GM18519 (cell line): ENCODE measurements around the gene CHST9.

Experiments
- ATAC-seq: cut with Tn5 transposase; IDR thresholded peaks from one replicate; pipeline ENCODE4 v1.9.1; 2021; ENCODE audit warnings: mild to moderate bottlenecking, moderate library complexity; ENCODE audit not compliant: unreplicated experiment, low FRiP score

The CHST9 gene

GRCh38 chr18:26888259-26888658 lies 296.8 kb downstream of the CHST9 start:
- no peak for ATAC-seq

- ATAC-seq, result no peak
Observed at GRCh38 chr18:26875040-26875654, 310.0 kb downstream of the CHST9 start.

- ATAC-seq, result no peak
Observed at GRCh38 chr18:26874283-26874682, 310.8 kb downstream of the CHST9 start.

- ATAC-seq, result no peak
Observed at GRCh38 chr18:26869640-26870039, 315.5 kb downstream of the CHST9 start.

- ATAC-seq, result no peak
Observed at GRCh38 chr18:26868968-26869586, 316.0 kb downstream of the CHST9 start.

GRCh38 chr18:26867471-26867870 lies 317.6 kb downstream of the CHST9 start:
- no peak for ATAC-seq

- no peak for ATAC-seq
Observed at GRCh38 chr18:26865557-26865956, 319.6 kb downstream of the CHST9 start, which contains the start of gene AQP4. Gene AQP4, minus strand, starts transcription at chr18:26865707. Its CDS starts 18 bp downstream, at chr18:26865689.

- no peak for ATAC-seq
Observed at GRCh38 chr18:26864658-26865057, 320.4 kb downstream of the CHST9 start.

GRCh38 chr18:26863921-26864497 lies 321.1 kb downstream of the CHST9 start:
- ATAC-seq, result no peak

- ATAC-seq, result no peak
Observed at GRCh38 chr18:26863122-26863879, 321.8 kb downstream of the CHST9 start.

GRCh38 chr18:26862084-26862483 lies 323.0 kb downstream of the CHST9 start:
- no peak for ATAC-seq
